HUES48 (cell line): ENCODE data around the gene PTPRO.
"Not testable (repeated sequence)": the region's sequence is repeated elsewhere in the genome, so short reads cannot be mapped to it uniquely, and the experiment has no call there.

ENCODE experiments used
- H3K27ac ChIP-seq: one replicate; pipeline ENCODE4 v1.7.0; 2013; ENCODE audit warnings: low read depth, low read length, inconsistent platforms
- H3K27me3 ChIP-seq: 2 replicates; pipeline ENCODE4 v1.6.1; 2013; ENCODE audit warnings: mild to moderate bottlenecking, low read length; ENCODE audit not compliant: control insufficient read depth, insufficient read depth
- H3K36me3 ChIP-seq: 2 replicates; pipeline ENCODE4 v1.6.1; 2013; ENCODE audit warnings: low read length; ENCODE audit not compliant: control insufficient read depth, insufficient read depth
- H3K4me1 ChIP-seq: 2 replicates; pipeline ENCODE4 v1.6.1; 2013; ENCODE audit warnings: mild to moderate bottlenecking, low read length; ENCODE audit not compliant: control insufficient read depth, insufficient read depth
- H3K4me3 ChIP-seq: 2 replicates; pipeline ENCODE4 v1.5.1; 2013; ENCODE audit warnings: mild to moderate bottlenecking, low read depth, low read length
- H3K9ac ChIP-seq: 2 replicates; pipeline ENCODE4 v1.6.1; 2013; ENCODE audit warnings: mild to moderate bottlenecking, low read depth, low read length, moderate library complexity
- H3K9me3 ChIP-seq: 2 replicates; pipeline ENCODE4 v1.6.1; 2013; ENCODE audit warnings: low read length; ENCODE audit not compliant: control insufficient read depth, insufficient read depth

The PTPRO gene

DNA sequence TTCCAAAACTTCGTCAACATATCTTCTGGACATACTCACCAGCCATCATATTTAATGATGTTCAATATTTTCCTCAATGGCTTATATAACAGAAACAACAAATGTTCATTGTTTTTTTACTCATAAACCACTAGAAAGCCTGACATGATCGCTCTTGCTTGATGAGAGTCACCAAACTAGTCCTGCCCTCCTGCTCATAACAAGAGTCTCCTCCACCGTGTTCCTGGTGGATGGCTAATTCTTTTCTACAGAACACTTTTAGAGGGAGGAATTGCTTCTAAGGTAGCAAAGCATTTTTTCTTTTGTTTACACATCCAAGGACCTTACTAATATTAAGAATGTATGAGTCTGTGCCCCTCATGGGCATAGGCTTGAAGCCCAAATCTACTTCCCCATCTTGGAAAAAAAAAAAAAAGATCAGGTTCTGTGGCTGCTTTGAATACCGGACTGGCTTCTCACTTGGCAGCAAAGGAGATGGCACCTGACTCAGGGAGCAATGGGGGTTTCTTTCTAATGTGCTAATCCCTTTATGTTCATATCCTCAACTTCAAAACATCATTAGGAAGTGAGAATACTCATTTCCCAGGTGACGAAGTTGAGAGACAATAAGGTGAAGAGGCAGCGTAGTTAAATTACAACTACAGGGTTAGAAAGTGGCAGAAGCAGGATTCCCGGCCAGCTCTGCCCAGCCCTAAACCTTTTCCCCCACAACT lies 278.1 kb downstream of the PTPRO start:
- no peak overlapping the region for H3K4me3 ChIP-seq
- H3K27ac ChIP-seq = no peak overlapping the region
- no peaks in the 10 kb centered on the region for H3K27me3 ChIP-seq
- H3K4me1 ChIP-seq = no peaks in the 10 kb centered on the region
- H3K9me3 ChIP-seq = no peaks in the 10 kb centered on the region
- H3K9ac ChIP-seq = no peak overlapping the region
- no peaks in the 10 kb centered on the region for H3K36me3 ChIP-seq

GRCh38 chr12:15601210-15601800 lies 279.0 kb downstream of the PTPRO start:
- Histone ChIP-seq H3K4me1 (no peaks in the 10 kb centered on the region), H3K9ac (no peak overlapping the region), H3K9me3 (no peaks in the 10 kb centered on the region), H3K36me3 (no peaks in the 10 kb centered on the region), H3K27me3 (no peaks in the 10 kb centered on the region), H3K27ac (no peak overlapping the region), H3K4me3 (no peak overlapping the region)

- Histone ChIP-seq H3K27ac (no peak overlapping the region), H3K9me3 (no peaks in the 10 kb centered on the region), H3K36me3 (no peaks in the 10 kb centered on the region), H3K4me3 (no peak overlapping the region), H3K4me1 (no peaks in the 10 kb centered on the region), H3K27me3 (no peaks in the 10 kb centered on the region), H3K9ac (no peak overlapping the region)
These were observed 279.9 kb downstream of the PTPRO start for GRCh38 chr12:15602051-15602672.

DNA sequence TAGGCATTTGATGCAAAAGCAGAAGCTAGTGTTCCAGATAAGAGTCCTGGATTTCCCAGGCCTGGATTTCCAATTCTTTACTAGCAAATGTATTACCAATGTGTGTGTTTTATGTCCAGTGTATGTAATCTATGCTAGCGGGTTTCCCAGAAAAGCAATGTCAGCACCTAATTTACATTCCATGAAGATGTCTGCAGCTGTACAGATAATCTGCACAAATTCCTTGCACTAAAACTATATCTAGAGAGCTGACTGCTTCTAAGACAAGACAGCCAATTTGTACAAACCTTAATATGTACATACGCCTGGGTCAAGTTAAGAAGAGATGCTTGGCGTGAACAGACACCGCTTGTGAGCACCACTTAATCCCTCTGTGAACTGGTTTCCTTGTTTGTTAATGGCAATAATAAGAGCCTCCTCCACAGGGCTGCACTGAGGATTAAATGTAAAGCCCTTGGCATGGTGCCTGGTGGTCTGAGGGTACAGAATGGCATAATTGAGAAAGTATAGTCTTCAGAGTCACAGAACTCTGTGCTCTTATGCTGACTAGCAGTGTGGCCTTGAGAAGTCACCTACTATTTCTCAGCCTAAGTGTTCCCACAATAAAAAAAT lies 281.3 kb downstream of the PTPRO start:
- Histone ChIP-seq H3K9ac (no peak overlapping the region), H3K27ac (no peak overlapping the region), H3K9me3 (no peaks in the 10 kb centered on the region), H3K27me3 (no peaks in the 10 kb centered on the region), H3K4me1 (no peaks in the 10 kb centered on the region), H3K4me3 (no peak overlapping the region), H3K36me3 (no peaks in the 10 kb centered on the region)

GRCh38 chr12:15605881-15606590 lies 283.7 kb downstream of the PTPRO start:
- no peak overlapping the region for H3K4me3 ChIP-seq
- H3K9me3 ChIP-seq = no peaks in the 10 kb centered on the region
- H3K27ac ChIP-seq = no peak overlapping the region
- H3K27me3 ChIP-seq = no peaks in the 10 kb centered on the region
- no peaks in the 10 kb centered on the region for H3K4me1 ChIP-seq
- no peaks in the 10 kb centered on the region for H3K36me3 ChIP-seq
- no peak overlapping the region for H3K9ac ChIP-seq

DNA sequence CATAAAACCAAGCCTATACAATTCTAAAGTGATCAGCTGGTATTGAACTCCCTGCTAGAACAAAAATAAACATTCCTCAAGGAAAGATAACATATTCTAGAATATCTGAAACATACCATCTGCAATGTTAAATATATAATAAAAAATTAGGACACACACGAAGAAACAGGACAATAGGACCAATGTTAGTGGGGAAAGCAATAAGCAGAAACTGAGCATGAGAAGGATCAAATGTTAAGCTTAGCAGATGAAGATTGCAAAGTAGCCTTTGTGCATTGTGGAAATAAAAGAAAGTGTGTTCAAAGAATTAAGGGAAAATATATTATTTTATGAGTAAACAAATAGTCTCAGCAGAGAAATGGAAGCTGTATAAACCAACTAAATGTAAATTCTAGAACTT lies 286.1 kb downstream of the PTPRO start:
- Histone ChIP-seq H3K27ac (no peak overlapping the region), H3K9me3 (no peaks in the 10 kb centered on the region), H3K36me3 (no peaks in the 10 kb centered on the region), H3K4me1 (no peaks in the 10 kb centered on the region), H3K9ac (no peak overlapping the region), H3K27me3 (no peaks in the 10 kb centered on the region), H3K4me3 (no peak overlapping the region)

- no peaks in the 10 kb centered on the region for H3K27me3 ChIP-seq
- no peak overlapping the region for H3K27ac ChIP-seq
- H3K4me1 ChIP-seq = no peaks in the 10 kb centered on the region
- H3K4me3 ChIP-seq = no peak overlapping the region
- no peaks in the 10 kb centered on the region for H3K36me3 ChIP-seq
- no peaks in the 10 kb centered on the region for H3K9me3 ChIP-seq
- no peak overlapping the region for H3K9ac ChIP-seq
These were observed 286.6 kb downstream of the PTPRO start for GRCh38 chr12:15608941-15609340.

- Histone ChIP-seq H3K27me3 (no peaks in the 10 kb centered on the region), H3K27ac (no peak overlapping the region), H3K4me1 (no peaks in the 10 kb centered on the region), H3K9ac (no peak overlapping the region), H3K36me3 (no peaks in the 10 kb centered on the region), H3K4me3 (no peak overlapping the region), H3K9me3 (peaks cover 14% of the 10 kb centered on the region)
These were observed 291.7 kb downstream of the PTPRO start for GRCh38 chr12:15613981-15614380.

DNA sequence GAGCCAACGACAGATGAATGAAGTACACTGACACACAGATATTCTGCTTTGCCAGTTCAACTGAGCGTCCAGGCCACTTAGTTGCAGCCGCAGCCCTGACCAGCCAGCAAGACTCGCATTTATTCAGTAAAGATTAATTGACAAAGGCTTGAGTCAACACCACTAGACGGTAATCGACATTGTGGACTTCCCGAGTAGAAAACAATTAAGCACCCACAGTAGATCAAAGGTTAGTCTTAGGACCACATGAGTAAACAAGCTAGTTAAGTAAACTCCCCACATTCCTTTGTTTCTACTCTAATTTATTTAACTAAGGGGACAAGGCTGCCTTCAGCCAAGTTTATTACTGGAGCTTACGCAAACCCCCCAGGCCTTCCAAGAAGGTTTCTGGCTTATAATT lies 294.2 kb downstream of the PTPRO start:
- H3K27ac ChIP-seq, H3K36me3 ChIP-seq, H3K4me3 ChIP-seq, H3K27me3 ChIP-seq, H3K4me1 ChIP-seq, H3K9ac ChIP-seq: not testable (repeated sequence)
- H3K9me3 ChIP-seq = peaks cover 14% of the 10 kb centered on the region

- Histone ChIP-seq H3K4me1 (no peaks in the 10 kb centered on the region), H3K36me3 (no peaks in the 10 kb centered on the region), H3K27ac (no peak overlapping the region)
These were observed 298.6 kb downstream of the PTPRO start for GRCh38 chr12:15620741-15621539.

More at GRCh38 chr12:15620741-15621539, 298.6 kb downstream of the PTPRO start:
- no peak overlapping the region for H3K4me3 ChIP-seq
- H3K27me3 ChIP-seq = no peaks in the 10 kb centered on the region
- peaks cover 11% of the 10 kb centered on the region for H3K9me3 ChIP-seq
- H3K9ac ChIP-seq = no peak overlapping the region
